ENCODE measurements around the gene FTCD. TPM values are rescaled to one million over a fixed set of nuclear protein-coding genes. Genes with fewer than 3 reads are reported as not detected.
"Not testable (repeated sequence)": the region's sequence is repeated elsewhere in the genome, so short reads cannot be mapped to it uniquely, and the experiment has no call there.

FTCD gene
- total RNA-seq, 1 donor from 2014 or later = 8.8 TPM

DNA sequence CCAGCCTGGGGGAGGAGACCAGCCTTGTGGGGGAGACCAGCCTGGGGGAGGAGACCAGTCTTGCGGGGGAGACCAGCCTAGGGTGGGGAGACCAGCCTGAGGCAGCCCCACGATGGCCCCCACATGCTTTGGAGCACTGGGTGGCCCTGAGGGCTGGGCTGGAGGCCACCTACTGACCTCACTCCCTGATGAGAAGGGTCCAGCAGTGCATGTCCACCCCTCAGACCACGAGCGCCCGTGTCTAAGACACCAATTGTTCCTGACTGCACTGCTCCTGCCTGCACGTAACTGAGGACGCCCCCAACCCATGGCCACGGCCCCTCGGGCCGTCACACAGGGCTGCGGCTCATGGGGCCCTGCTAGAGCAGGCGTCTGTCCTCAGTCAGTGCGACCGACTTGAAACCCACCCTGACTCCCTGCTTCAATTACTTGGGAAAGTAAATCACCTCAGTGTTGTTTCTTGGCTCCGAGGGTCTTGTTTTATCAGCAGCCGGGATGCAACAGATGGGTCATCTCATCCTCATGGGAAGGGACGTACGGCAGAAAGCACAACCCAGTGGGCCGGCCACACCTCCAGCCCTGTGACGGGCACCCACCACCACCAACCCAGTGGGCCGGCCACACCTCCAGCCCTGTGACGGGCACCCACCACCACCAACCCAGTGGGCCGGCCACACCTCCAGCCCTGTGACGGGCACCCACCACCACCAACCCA, 28.7 kb upstream of the FTCD start, which contains the start of gene SPATC1L:
Gene SPATC1L (minus strand): TSS at position 550 of the 715 bp plus-strand sequence. CDS start 1,643 bp downstream, outside the sequence.
- Mint-ChIP-seq H3K4me3 (peak within 1 kb of the TSS; percentile 90), H3K9me3 (no peaks in the 10 kb centered on the region), H3K4me1 (peaks cover 20% of the 10 kb centered on the region), H3K27ac (peak within 1 kb of the TSS; percentile 99), H3K36me3 (peaks cover 4% of the 10 kb centered on the region), H3K27me3 (ENCODE audit: low read depth) (no peaks in the 10 kb centered on the region)
- DNase-seq (ENCODE audit: low spot score in 2 of 2, unreplicated experiment in 2 of 2) = peak in 1 of 2 experiments; percentile 76
- TF ChIP-seq, protein P1, sequence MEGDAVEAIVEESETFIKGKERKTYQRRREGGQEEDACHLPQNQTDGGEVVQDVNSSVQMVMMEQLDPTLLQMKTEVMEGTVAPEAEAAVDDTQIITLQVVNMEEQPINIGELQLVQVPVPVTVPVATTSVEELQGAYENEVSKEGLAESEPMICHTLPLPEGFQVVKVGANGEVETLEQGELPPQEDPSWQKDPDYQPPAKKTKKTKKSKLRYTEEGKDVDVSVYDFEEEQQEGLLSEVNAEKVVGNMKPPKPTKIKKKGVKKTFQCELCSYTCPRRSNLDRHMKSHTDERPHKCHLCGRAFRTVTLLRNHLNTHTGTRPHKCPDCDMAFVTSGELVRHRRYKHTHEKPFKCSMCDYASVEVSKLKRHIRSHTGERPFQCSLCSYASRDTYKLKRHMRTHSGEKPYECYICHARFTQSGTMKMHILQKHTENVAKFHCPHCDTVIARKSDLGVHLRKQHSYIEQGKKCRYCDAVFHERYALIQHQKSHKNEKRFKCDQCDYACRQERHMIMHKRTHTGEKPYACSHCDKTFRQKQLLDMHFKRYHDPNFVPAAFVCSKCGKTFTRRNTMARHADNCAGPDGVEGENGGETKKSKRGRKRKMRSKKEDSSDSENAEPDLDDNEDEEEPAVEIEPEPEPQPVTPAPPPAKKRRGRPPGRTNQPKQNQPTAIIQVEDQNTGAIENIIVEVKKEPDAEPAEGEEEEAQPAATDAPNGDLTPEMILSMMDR (IDR thresholded peaks at IDR 0.05; ENCODE audit: unreplicated experiment) = no peak

DNA sequence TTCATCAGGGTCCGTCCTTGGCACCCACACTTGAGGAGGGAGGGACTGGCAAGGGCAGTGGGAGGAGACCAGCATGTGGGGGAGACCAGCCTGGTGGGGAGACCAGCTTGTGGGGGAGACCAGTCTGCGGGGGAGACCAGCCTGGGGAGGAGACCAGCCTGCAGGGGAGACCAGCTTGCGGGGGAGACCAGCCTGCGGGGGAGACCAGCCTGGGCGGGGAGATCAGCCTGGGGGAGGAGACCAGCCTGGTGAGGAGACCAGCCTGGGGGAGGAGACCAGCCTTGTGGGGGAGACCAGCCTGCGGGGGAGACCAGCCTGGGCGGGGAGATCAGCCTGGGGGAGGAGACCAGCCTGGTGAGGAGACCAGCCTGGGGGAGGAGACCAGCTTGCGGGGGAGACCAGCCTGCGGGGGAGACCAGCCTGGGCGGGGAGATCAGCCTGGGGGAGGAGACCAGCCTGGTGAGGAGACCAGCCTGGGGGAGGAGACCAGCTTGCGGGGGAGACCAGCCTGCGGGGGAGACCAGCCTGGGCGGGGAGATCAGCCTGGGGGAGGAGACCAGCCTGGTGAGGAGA, 28.0 kb upstream of the FTCD start:
- not testable (repeated sequence) for H3K27me3 Mint-ChIP-seq (ENCODE audit: low read depth); H3K27ac Mint-ChIP-seq; DNase-seq (ENCODE audit: low spot score in 2 of 2, unreplicated experiment in 2 of 2); H3K36me3 Mint-ChIP-seq; H3K9me3 Mint-ChIP-seq
- Mint-ChIP-seq H3K4me3 (peak overlapping the region; percentile 88), H3K4me1 (peaks cover 14% of the 10 kb centered on the region)

GRCh38 chr21:46182548-46183336, 27.4 kb upstream of the FTCD start:
- Mint-ChIP-seq H3K27ac (peak overlapping the region; percentile 43), H3K4me3 (peak overlapping the region; percentile 68), H3K9me3 (peaks cover 4% of the 10 kb centered on the region), H3K27me3 (ENCODE audit: low read depth) (no peaks in the 10 kb centered on the region), H3K4me1 (peaks cover 7% of the 10 kb centered on the region), H3K36me3 (peaks cover 6% of the 10 kb centered on the region)
- DNase-seq (ENCODE audit: low spot score in 2 of 2, unreplicated experiment in 2 of 2) = no peak
- TF ChIP-seq, protein P1 (IDR thresholded peaks at IDR 0.05; ENCODE audit: unreplicated experiment) = no peak

GRCh38 chr21:46181953-46182547, 26.7 kb upstream of the FTCD start:
- H3K9me3 Mint-ChIP-seq = peaks cover 11% of the 10 kb centered on the region
- H3K4me1 Mint-ChIP-seq = peaks cover 6% of the 10 kb centered on the region
- no peak for DNase-seq (ENCODE audit: low spot score in 2 of 2, unreplicated experiment in 2 of 2)
- H3K27ac Mint-ChIP-seq = peak overlapping the region; percentile 16
- no peaks in the 10 kb centered on the region for H3K27me3 Mint-ChIP-seq (ENCODE audit: low read depth)
- H3K4me3 Mint-ChIP-seq = peak overlapping the region; percentile 49
- TF ChIP-seq, protein P1 (IDR thresholded peaks at IDR 0.05; ENCODE audit: unreplicated experiment) = no peak
- H3K36me3 Mint-ChIP-seq = peaks cover 12% of the 10 kb centered on the region

GRCh38 chr21:46181436-46181835, 26.1 kb upstream of the FTCD start:
- TF ChIP-seq, protein P1 (IDR thresholded peaks at IDR 0.05; ENCODE audit: unreplicated experiment) = no peak
- no peak for DNase-seq (ENCODE audit: low spot score in 2 of 2, unreplicated experiment in 2 of 2)
- Mint-ChIP-seq H3K27ac (peak overlapping the region; percentile 16), H3K4me3 (no peak overlapping the region), H3K27me3 (ENCODE audit: low read depth) (no peaks in the 10 kb centered on the region), H3K4me1 (peaks cover 6% of the 10 kb centered on the region), H3K36me3 (peaks cover 18% of the 10 kb centered on the region), H3K9me3 (peaks cover 17% of the 10 kb centered on the region)
